ENCODE data around the gene STPG1. TPM values are rescaled to one million over a fixed set of nuclear protein-coding genes. Genes with fewer than 3 reads are reported as not detected.

The STPG1 gene
- total and polyA plus RNA-seq, 9 of the 15 experiments (the other 6 are each of a cell fraction or from before 2014, with no cell fraction given) = 5.0 to 11.9 (median 8.3) TPM

DNA sequence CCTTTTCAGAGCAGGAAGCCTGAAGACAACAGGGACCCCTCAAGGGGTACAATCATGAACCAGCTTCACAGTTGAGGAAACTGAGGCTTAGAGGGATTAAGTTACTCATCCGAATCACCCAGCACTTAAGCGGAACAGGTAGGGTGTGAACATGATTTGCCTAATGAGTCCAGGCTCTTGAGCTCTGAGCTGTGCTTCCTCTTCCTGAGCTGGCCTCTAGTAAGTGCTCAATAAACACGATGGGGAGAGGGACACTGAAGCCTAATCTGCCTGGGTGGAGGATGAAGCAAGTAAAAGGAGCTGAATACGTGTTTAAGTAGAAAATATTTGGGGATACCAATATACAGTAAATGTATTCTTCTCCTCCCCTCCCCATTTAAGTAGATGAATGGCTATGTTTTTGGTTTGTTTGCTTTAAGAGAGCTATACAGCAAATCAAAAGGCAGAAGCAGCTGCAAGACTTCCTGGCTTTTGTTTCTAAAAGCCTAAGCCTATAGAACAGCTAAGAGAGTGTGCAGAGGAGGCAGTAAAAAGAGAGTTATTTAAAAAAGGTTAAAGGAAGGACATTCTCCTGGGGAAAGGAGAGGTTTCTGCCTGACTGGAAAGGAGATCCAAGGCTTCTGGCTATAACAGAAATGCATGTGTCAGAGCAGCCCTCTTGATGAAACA lies 20.5 kb downstream of the STPG1 start (continued):
- TF ChIP-seq ZKSCAN1 (IDR thresholded peaks at IDR 0.05; ENCODE audit: low read depth, low read length) (no peak), ZNF766 (CRISPR knock-in tag; conservative IDR thresholded peaks at IDR 0.05) (no peak), POLR2AphosphoS2 (IDR thresholded peaks at IDR 0.05; ENCODE audit: low read length) (no peak), IFI16 (CRISPR knock-in tag; IDR thresholded peaks at IDR 0.05) (no peak), TRIM28 (IDR thresholded peaks at IDR 0.05) (no peak), DACH1 (IDR thresholded peaks at IDR 0.05; ENCODE audit: partially characterized antibody) (no peak)
- TF ChIP-seq, protein P1, sequence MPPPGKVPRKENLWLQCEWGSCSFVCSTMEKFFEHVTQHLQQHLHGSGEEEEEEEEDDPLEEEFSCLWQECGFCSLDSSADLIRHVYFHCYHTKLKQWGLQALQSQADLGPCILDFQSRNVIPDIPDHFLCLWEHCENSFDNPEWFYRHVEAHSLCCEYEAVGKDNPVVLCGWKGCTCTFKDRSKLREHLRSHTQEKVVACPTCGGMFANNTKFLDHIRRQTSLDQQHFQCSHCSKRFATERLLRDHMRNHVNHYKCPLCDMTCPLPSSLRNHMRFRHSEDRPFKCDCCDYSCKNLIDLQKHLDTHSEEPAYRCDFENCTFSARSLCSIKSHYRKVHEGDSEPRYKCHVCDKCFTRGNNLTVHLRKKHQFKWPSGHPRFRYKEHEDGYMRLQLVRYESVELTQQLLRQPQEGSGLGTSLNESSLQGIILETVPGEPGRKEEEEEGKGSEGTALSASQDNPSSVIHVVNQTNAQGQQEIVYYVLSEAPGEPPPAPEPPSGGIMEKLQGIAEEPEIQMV (tag; conservative IDR thresholded peaks at IDR 0.05; ENCODE audit: low read depth) = no peak
- TF ChIP-seq, protein P2, sequence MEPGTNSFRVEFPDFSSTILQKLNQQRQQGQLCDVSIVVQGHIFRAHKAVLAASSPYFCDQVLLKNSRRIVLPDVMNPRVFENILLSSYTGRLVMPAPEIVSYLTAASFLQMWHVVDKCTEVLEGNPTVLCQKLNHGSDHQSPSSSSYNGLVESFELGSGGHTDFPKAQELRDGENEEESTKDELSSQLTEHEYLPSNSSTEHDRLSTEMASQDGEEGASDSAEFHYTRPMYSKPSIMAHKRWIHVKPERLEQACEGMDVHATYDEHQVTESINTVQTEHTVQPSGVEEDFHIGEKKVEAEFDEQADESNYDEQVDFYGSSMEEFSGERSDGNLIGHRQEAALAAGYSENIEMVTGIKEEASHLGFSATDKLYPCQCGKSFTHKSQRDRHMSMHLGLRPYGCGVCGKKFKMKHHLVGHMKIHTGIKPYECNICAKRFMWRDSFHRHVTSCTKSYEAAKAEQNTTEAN (CRISPR knock-in tag; IDR thresholded peaks at IDR 0.05) = no peak
- TF ChIP-seq, protein P3, sequence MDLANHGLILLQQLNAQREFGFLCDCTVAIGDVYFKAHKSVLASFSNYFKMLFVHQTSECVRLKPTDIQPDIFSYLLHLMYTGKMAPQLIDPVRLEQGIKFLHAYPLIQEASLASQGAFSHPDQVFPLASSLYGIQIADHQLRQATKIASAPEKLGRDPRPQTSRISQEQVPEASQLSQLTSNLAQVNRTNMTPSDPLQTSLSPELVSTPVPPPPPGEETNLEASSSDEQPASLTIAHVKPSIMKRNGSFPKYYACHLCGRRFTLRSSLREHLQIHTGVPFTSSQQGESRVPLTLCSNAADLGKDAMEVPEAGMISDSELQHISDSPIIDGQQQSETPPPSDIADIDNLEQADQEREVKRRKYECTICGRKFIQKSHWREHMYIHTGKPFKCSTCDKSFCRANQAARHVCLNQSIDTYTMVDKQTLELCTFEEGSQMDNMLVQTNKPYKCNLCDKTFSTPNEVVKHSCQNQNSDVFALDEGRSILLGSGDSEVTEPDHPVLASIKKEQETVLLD (IDR thresholded peaks at IDR 0.05) = no peak
